A549 (cell line): ENCODE data around the gene GGT7. TPM values are rescaled to one million over a fixed set of nuclear protein-coding genes. Genes with fewer than 3 reads are reported as not detected.

ENCODE experiments used
- ATAC-seq, 2 experiments: fragments of 200-7000 bp in 1 of 2; fragments of >200 bp in 1 of 2; cut with Nextera tagmentation in 1 of 2; cut with Tn5 transposase in 1 of 2; 3 replicates each; pipeline versions ENCODE4 v1.8.0 to v1.9.1; 2018 to 2020; ENCODE audit warnings: mild to moderate bottlenecking in 1 of 2, moderate library complexity in 1 of 2
- CTCF ChIA-PET: fragments of 300-600 bp; sonication (Branson Sonifier 250); formaldehyde crosslinking; extraction: SDS; loops from one replicate; lab custom pipeline; 2021; ENCODE audit warnings: antibody characterized with exemption, inconsistent platforms; lab: Yijun Ruan, JAX
- POLR2A ChIA-PET: fragments of 350-600 bp; formaldehyde crosslinking; extraction: SDS; loops from one replicate; lab custom pipeline; 2021; ENCODE audit warnings: antibody characterized with exemption, inconsistent platforms; lab: Yijun Ruan, JAX
- DNase-seq, 2 experiments: peaks; one replicate each; pipeline versions ENCODE4 v3.0.0 to v3.0.0-alpha.2; 2011 to 2016; ENCODE audit warnings: low read depth in 1 of 2, low spot score in 1 of 2
- FAIRE-seq: peaks from 2 replicates; lab custom pipeline; 2011; peaks lifted over from hg19 to GRCh38; lab: Jason Lieb, UNC
- H3K27ac ChIP-seq, 2 experiments: fragments of >200 bp; sonication (Bioruptor Twin); formaldehyde crosslinking; 3 replicates each; pipeline ENCODE4 v1.5.1; 2016 to 2017
- H3K4me1 ChIP-seq: fragments of >200 bp; sonication (Bioruptor Twin); formaldehyde crosslinking; 3 replicates; pipeline ENCODE4 v1.6.1; 2016
- H3K4me2 ChIP-seq: fragments of >200 bp; sonication (Bioruptor Twin); formaldehyde crosslinking; 3 replicates; pipeline ENCODE4 v1.6.1; 2016
- H3K4me3 ChIP-seq: fragments of >200 bp; sonication (Bioruptor Twin); formaldehyde crosslinking; 3 replicates; pipeline ENCODE4 v1.5.1; 2016
- H3K9me3 ChIP-seq: fragments of >200 bp; sonication (Bioruptor Twin); formaldehyde crosslinking; 3 replicates; pipeline ENCODE4 v1.6.1; 2016
- BHLHE40 ChIP-seq: IDR thresholded peaks from 2 replicates; pipeline ENCODE4 v1.6.1; 2012; ENCODE audit warnings: low read depth, low read length, inconsistent platforms
- CBX8 ChIP-seq: fragments of 200-600 bp; sonication (generic); IDR thresholded peaks from 2 replicates; pipeline ENCODE4 v1.6.1; 2016
- CEBPB ChIP-seq, 2 experiments: fragments of >200 bp in 1 of 2; sonication (Bioruptor Twin) in 1 of 2; formaldehyde crosslinking in 1 of 2; IDR thresholded peaks; 2 replicates each; pipeline ENCODE4 v1.6.1; 2012 to 2016
- CHD2 ChIP-seq: fragments of 150-350 bp; IDR thresholded peaks from 2 replicates; pipeline ENCODE4 v1.6.1; 2014; ENCODE audit warnings: low read length; ENCODE audit not compliant: partially characterized antibody
- CHD4 ChIP-seq: fragments of 200-600 bp; sonication (generic); IDR thresholded peaks from 2 replicates; pipeline ENCODE4 v1.6.1; 2016; ENCODE audit warnings: antibody characterized with exemption, mild to moderate bottlenecking, borderline replicate concordance
- EHMT2 ChIP-seq: fragments of 200-600 bp; sonication (generic); IDR thresholded peaks from 2 replicates; pipeline ENCODE4 v1.6.1; 2016; ENCODE audit warnings: antibody characterized with exemption, low read depth, mild to moderate bottlenecking, moderate library complexity
- EP300 ChIP-seq, 2 experiments: fragments of >200 bp; sonication (Bioruptor Twin); formaldehyde crosslinking; IDR thresholded peaks; 2 replicates in 1 of 2; 3 replicates in 1 of 2; pipeline ENCODE4 v1.6.1; 2016 to 2017
- FOXS1 ChIP-seq: fragments of 250-450 bp; sonication (Bioruptor Pico); IDR thresholded peaks from 2 replicates; pipeline ENCODE4 v1.5.0; 2020; ENCODE audit warnings: mild to moderate bottlenecking, moderate library complexity
- GATA3 ChIP-seq: IDR thresholded peaks from 2 replicates; pipeline ENCODE4 v1.6.1; 2012; ENCODE audit warnings: borderline replicate concordance
- HEYL ChIP-seq: fragments of 250-450 bp; sonication (Bioruptor Pico); IDR thresholded peaks from 2 replicates; pipeline ENCODE4 v1.8.0; 2021; ENCODE audit warnings: mild to moderate bottlenecking, moderate library complexity
- HOXA7 ChIP-seq: fragments of 250-450 bp; sonication (Bioruptor Pico); IDR thresholded peaks from 2 replicates; pipeline ENCODE4 v1.5.0; 2020; ENCODE audit warnings: mild to moderate bottlenecking, moderate library complexity
- HOXB5 ChIP-seq: fragments of 250-450 bp; sonication (Bioruptor Pico); IDR thresholded peaks from 2 replicates; pipeline ENCODE4 v1.5.0; 2020; ENCODE audit warnings: mild to moderate bottlenecking, moderate library complexity
- JUN ChIP-seq, 2 experiments: fragments of >200 bp; sonication (Bioruptor Twin); formaldehyde crosslinking; IDR thresholded peaks; 2 replicates in 1 of 2; 3 replicates in 1 of 2; pipeline ENCODE4 v1.6.1; 2016 to 2017
- KDM1A ChIP-seq: fragments of 200-600 bp; sonication (generic); IDR thresholded peaks from 2 replicates; pipeline ENCODE4 v1.6.1; 2016; ENCODE audit warnings: low read depth, mild to moderate bottlenecking
- KDM5A ChIP-seq: fragments of 200-600 bp; sonication (generic); IDR thresholded peaks from 2 replicates; pipeline ENCODE4 v1.6.1; 2016; ENCODE audit warnings: antibody characterized with exemption, mild to moderate bottlenecking
- MAZ ChIP-seq: fragments of 150-350 bp; IDR thresholded peaks from 2 replicates; pipeline ENCODE4 v1.6.1; 2014; ENCODE audit warnings: antibody characterized with exemption, low read depth, low read length, borderline replicate concordance
- MYC ChIP-seq: IDR thresholded peaks from 2 replicates; pipeline ENCODE4 v1.6.1; 2012; ENCODE audit warnings: mild to moderate bottlenecking, inconsistent platforms, low read length, improper control_type of control experiment, borderline replicate concordance
- NR3C1 ChIP-seq: fragments of >200 bp; sonication (Bioruptor Twin); formaldehyde crosslinking; IDR thresholded peaks from 3 replicates; pipeline ENCODE4 v1.6.1; 2017
- PHF8 ChIP-seq: fragments of 200-600 bp; sonication (generic); IDR thresholded peaks from 2 replicates; pipeline ENCODE4 v1.6.1; 2016; ENCODE audit warnings: low read depth, mild to moderate bottlenecking, antibody characterized with exemption, moderate library complexity, borderline replicate concordance
- POLR2A ChIP-seq: IDR thresholded peaks from 2 replicates; pipeline ENCODE4 v1.6.1; 2012; ENCODE audit warnings: mild to moderate bottlenecking, low read length
- RARB ChIP-seq: fragments of 250-450 bp; sonication (Bioruptor Pico); IDR thresholded peaks from 2 replicates; pipeline ENCODE4 v1.8.0; 2021; ENCODE audit warnings: mild to moderate bottlenecking, moderate library complexity
- RFX5 ChIP-seq: fragments of 450-650 bp; IDR thresholded peaks from 2 replicates; pipeline ENCODE4 v1.7.1; 2014; ENCODE audit warnings: antibody characterized with exemption, mild to moderate bottlenecking, moderate library complexity
- TP53 ChIP-seq: fragments of 250-450 bp; sonication (Bioruptor Pico); IDR thresholded peaks from 2 replicates; pipeline ENCODE4 v1.5.0; 2021; ENCODE audit warnings: mild to moderate bottlenecking, moderate library complexity
- ZC3H11A ChIP-seq: fragments of 450-650 bp; IDR thresholded peaks from 2 replicates; pipeline ENCODE4 v1.6.1; 2014; ENCODE audit warnings: antibody characterized with exemption, mild to moderate bottlenecking
- ZFP36 ChIP-seq: fragments of 450-650 bp; IDR thresholded peaks from 2 replicates; pipeline ENCODE4 v1.6.1; 2014; ENCODE audit warnings: borderline replicate concordance; ENCODE audit not compliant: partially characterized antibody
- ZNF302 ChIP-seq: fragments of 250-450 bp; sonication (Bioruptor Pico); IDR thresholded peaks from 2 replicates; pipeline ENCODE4 v1.9.0; 2021; ENCODE audit warnings: inconsistent platforms, mild to moderate bottlenecking, moderate library complexity
- ZSCAN20 ChIP-seq: fragments of 250-450 bp; sonication (Bioruptor Pico); IDR thresholded peaks from 2 replicates; pipeline ENCODE4 v1.8.0; 2022; ENCODE audit warnings: mild to moderate bottlenecking, moderate library complexity
- WGBS: methylation state at CpG from one replicate; pipeline ENCODE4 v1.1.6; 2017; ENCODE audit errors: missing lambda C conversion rate; 5-methylcytosine and 5-hydroxymethylcytosine counted together
- polyA minus RNA-seq: library from RNA; depleted of rRNA, polyadenylated mRNA; stranded (reverse); fragments of >200 nt; gene quantifications from 2 replicates; pipeline ENCODE4 v1.2.3, GENCODE V29; 2011; rRNA and poly(A)+ RNA removed
- polyA plus RNA-seq, 4 experiments: library from polyadenylated mRNA; depleted of rRNA in 3 of 4; stranded (reverse); fragments of >200 nt; fragmentation: RNase III in 1 of 4; extraction: RNeasy Plus Mini Kit Qiagen cat#74134 plus additional on column Dnase treatment in 1 of 4; gene quantifications; 2 replicates in 3 of 4; 3 replicates in 1 of 4; pipeline ENCODE4 v1.2.3, GENCODE V29; 2011 to 2017
- TF ChIP-seq, protein P1 (sequence below): IDR thresholded peaks from 2 replicates; pipeline ENCODE4 v1.6.1; 2012
- TF ChIP-seq, protein P2 (sequence below): fragments of 250-450 bp; sonication (Bioruptor Pico); IDR thresholded peaks from 2 replicates; pipeline ENCODE4 v1.5.0; 2020; ENCODE audit warnings: low read depth, mild to moderate bottlenecking, moderate library complexity
- TF ChIP-seq, protein P3 (sequence below): IDR thresholded peaks from 2 replicates; pipeline ENCODE4 v1.6.1; 2012
- TF ChIP-seq, protein P4 (sequence below): fragments of >200 bp; sonication (Bioruptor Twin); formaldehyde crosslinking; IDR thresholded peaks from 3 replicates; pipeline ENCODE4 v1.5.1; 2016
- TF ChIP-seq, protein P5 (sequence below): fragments of 200-600 bp; sonication (generic); IDR thresholded peaks from 2 replicates; pipeline ENCODE4 v1.6.1; 2016; ENCODE audit warnings: antibody characterized with exemption, mild to moderate bottlenecking, moderate library complexity

The GGT7 gene, protein sequence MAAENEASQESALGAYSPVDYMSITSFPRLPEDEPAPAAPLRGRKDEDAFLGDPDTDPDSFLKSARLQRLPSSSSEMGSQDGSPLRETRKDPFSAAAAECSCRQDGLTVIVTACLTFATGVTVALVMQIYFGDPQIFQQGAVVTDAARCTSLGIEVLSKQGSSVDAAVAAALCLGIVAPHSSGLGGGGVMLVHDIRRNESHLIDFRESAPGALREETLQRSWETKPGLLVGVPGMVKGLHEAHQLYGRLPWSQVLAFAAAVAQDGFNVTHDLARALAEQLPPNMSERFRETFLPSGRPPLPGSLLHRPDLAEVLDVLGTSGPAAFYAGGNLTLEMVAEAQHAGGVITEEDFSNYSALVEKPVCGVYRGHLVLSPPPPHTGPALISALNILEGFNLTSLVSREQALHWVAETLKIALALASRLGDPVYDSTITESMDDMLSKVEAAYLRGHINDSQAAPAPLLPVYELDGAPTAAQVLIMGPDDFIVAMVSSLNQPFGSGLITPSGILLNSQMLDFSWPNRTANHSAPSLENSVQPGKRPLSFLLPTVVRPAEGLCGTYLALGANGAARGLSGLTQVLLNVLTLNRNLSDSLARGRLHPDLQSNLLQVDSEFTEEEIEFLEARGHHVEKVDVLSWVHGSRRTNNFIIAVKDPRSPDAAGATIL
- polyA plus RNA-seq (2011; rRNA removed) (3.5 and 4.2 TPM in 2 replicates), polyA plus RNA-seq (2017; fragmentation: RNase III; extraction: RNeasy Plus Mini Kit Qiagen cat#74134 plus additional on column Dnase treatment) (8.6 to 10.6 TPM (median 9.1 TPM) in 3 replicates), polyA minus RNA-seq (5.2 and 6.2 TPM in 2 replicates)
- polyA plus RNA-seq (2012; cell fraction: cytosol; rRNA removed), result 5.9 and 7.5 TPM in 2 replicates
- 40.7 and 50.1 TPM in 2 replicates for polyA plus RNA-seq (2012; cell fraction: nucleus; rRNA removed)

DNA sequence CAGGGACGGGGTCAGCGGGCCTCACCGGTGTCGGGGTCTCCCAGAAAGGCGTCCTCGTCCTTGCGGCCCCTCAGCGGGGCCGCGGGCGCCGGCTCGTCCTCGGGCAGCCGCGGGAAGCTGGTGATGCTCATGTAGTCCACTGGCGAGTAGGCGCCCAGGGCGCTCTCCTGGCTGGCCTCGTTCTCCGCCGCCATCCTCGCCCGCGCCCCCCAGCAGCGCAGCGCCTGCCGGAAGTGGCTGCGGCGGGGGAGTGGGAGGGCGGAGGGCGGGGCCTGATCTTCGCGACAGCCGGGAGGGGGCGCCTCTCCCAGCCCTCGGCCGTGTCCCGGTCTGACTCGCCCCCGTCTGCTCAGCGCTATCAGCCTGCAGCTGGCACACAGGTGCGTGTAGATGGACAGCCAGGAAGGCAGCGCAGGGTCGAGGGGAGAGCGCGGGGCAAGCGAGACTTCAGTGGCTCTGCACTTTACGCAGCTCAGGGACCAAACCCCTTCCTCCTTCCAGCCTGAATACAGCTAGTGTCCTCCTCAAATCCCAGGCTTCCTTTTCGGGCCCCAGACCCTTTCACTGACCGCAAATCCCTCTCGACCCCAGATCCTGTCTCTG lies at the start of gene GGT7:
TSS of gene GGT7 (minus strand) at position 235 of the 603 bp plus-strand sequence. CDS start at position 194, 41 bp downstream.
- WGBS, result 3% methylated on average over 30 of the region's 52 CpGs
- Histone ChIP-seq H3K4me3 (peak within 1 kb of the TSS; percentile 75), H3K4me1 (peaks cover 19% of the 10 kb centered on the region), H3K9me3 (no peaks in the 10 kb centered on the region), H3K4me2 (peak within 1 kb of the TSS; percentile 91), H3K27ac (peak within 1 kb of the TSS; percentile 79 to 90)
- FAIRE-seq (no peak), ATAC-seq (peak; percentile 66 to 80), DNase-seq (peak; percentile 72 to 86)
- ChIA-PET POLR2A (no interaction called here), CTCF (interaction anchor here (0.6 to 7.8 kb wide), 33 partner anchors 8 to 522 kb away, joined by 3 to 207 read pairs (median 5); partner anchors contain the start of genes GSS, MYH7B and TRPC4AP)
- TF ChIP-seq CHD2 (no peak), ZNF302 (CRISPR knock-in tag) (no peak), GATA3 (no peak), ZSCAN20 (CRISPR knock-in tag) (no peak), BHLHE40 (no peak), EHMT2 (no peak), CBX8 (no peak), NR3C1 (no peak), MAZ (no peak), RARB (CRISPR knock-in tag) (no peak), HEYL (no peak), RFX5 (no peak), CEBPB (IDR thresholded peaks at IDR 0.05) (no peak), JUN (IDR thresholded peaks at IDR 0.05) (peak in 1 of 2 experiments; percentile 60; a peak in 2 of 5 replicates), CHD4 (no peak), MYC (no peak), FOXS1 (CRISPR knock-in tag) (no peak), HOXB5 (CRISPR knock-in tag) (no peak), HOXA7 (CRISPR knock-in tag) (no peak), KDM1A (no peak), ZFP36 (no peak), EP300 (IDR thresholded peaks at IDR 0.05) (no peak), POLR2A (peak; percentile 54), ZC3H11A (no peak), PHF8 (peak; percentile 65; the same call in 1 of the 2 replicates), TP53 (no peak), KDM5A (no peak)
- TF ChIP-seq, protein P1, sequence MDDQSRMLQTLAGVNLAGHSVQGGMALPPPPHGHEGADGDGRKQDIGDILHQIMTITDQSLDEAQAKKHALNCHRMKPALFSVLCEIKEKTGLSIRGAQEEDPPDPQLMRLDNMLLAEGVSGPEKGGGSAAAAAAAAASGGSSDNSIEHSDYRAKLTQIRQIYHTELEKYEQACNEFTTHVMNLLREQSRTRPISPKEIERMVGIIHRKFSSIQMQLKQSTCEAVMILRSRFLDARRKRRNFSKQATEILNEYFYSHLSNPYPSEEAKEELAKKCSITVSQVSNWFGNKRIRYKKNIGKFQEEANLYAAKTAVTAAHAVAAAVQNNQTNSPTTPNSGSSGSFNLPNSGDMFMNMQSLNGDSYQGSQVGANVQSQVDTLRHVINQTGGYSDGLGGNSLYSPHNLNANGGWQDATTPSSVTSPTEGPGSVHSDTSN, result no peak
- TF ChIP-seq, protein P2, sequence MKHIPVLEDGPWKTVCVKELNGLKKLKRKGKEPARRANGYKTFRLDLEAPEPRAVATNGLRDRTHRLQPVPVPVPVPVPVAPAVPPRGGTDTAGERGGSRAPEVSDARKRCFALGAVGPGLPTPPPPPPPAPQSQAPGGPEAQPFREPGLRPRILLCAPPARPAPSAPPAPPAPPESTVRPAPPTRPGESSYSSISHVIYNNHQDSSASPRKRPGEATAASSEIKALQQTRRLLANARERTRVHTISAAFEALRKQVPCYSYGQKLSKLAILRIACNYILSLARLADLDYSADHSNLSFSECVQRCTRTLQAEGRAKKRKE (CRISPR knock-in tag), result no peak
- TF ChIP-seq, protein P3, sequence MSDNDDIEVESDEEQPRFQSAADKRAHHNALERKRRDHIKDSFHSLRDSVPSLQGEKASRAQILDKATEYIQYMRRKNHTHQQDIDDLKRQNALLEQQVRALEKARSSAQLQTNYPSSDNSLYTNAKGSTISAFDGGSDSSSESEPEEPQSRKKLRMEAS, result peak; percentile 83
- TF ChIP-seq, protein P4, sequence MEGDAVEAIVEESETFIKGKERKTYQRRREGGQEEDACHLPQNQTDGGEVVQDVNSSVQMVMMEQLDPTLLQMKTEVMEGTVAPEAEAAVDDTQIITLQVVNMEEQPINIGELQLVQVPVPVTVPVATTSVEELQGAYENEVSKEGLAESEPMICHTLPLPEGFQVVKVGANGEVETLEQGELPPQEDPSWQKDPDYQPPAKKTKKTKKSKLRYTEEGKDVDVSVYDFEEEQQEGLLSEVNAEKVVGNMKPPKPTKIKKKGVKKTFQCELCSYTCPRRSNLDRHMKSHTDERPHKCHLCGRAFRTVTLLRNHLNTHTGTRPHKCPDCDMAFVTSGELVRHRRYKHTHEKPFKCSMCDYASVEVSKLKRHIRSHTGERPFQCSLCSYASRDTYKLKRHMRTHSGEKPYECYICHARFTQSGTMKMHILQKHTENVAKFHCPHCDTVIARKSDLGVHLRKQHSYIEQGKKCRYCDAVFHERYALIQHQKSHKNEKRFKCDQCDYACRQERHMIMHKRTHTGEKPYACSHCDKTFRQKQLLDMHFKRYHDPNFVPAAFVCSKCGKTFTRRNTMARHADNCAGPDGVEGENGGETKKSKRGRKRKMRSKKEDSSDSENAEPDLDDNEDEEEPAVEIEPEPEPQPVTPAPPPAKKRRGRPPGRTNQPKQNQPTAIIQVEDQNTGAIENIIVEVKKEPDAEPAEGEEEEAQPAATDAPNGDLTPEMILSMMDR, result peak; percentile 79
- TF ChIP-seq, protein P5, sequence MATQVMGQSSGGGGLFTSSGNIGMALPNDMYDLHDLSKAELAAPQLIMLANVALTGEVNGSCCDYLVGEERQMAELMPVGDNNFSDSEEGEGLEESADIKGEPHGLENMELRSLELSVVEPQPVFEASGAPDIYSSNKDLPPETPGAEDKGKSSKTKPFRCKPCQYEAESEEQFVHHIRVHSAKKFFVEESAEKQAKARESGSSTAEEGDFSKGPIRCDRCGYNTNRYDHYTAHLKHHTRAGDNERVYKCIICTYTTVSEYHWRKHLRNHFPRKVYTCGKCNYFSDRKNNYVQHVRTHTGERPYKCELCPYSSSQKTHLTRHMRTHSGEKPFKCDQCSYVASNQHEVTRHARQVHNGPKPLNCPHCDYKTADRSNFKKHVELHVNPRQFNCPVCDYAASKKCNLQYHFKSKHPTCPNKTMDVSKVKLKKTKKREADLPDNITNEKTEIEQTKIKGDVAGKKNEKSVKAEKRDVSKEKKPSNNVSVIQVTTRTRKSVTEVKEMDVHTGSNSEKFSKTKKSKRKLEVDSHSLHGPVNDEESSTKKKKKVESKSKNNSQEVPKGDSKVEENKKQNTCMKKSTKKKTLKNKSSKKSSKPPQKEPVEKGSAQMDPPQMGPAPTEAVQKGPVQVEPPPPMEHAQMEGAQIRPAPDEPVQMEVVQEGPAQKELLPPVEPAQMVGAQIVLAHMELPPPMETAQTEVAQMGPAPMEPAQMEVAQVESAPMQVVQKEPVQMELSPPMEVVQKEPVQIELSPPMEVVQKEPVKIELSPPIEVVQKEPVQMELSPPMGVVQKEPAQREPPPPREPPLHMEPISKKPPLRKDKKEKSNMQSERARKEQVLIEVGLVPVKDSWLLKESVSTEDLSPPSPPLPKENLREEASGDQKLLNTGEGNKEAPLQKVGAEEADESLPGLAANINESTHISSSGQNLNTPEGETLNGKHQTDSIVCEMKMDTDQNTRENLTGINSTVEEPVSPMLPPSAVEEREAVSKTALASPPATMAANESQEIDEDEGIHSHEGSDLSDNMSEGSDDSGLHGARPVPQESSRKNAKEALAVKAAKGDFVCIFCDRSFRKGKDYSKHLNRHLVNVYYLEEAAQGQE, result no peak
